Measurements from ENCODE around the gene ZNF200. TPM values are rescaled to one million over a fixed set of nuclear protein-coding genes. Genes with fewer than 3 reads are reported as not detected.

The ZNF200 gene, protein sequence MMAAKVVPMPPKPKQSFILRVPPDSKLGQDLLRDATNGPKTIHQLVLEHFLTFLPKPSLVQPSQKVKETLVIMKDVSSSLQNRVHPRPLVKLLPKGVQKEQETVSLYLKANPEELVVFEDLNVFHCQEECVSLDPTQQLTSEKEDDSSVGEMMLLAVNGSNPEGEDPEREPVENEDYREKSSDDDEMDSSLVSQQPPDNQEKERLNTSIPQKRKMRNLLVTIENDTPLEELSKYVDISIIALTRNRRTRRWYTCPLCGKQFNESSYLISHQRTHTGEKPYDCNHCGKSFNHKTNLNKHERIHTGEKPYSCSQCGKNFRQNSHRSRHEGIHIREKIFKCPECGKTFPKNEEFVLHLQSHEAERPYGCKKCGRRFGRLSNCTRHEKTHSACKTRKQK
- 1 to 10 TPM; 4.5 to 5.3 TPM for total RNA-seq
- polyA plus RNA-seq = 1 to 10 TPM; 1.8 to 2.3 TPM

DNA sequence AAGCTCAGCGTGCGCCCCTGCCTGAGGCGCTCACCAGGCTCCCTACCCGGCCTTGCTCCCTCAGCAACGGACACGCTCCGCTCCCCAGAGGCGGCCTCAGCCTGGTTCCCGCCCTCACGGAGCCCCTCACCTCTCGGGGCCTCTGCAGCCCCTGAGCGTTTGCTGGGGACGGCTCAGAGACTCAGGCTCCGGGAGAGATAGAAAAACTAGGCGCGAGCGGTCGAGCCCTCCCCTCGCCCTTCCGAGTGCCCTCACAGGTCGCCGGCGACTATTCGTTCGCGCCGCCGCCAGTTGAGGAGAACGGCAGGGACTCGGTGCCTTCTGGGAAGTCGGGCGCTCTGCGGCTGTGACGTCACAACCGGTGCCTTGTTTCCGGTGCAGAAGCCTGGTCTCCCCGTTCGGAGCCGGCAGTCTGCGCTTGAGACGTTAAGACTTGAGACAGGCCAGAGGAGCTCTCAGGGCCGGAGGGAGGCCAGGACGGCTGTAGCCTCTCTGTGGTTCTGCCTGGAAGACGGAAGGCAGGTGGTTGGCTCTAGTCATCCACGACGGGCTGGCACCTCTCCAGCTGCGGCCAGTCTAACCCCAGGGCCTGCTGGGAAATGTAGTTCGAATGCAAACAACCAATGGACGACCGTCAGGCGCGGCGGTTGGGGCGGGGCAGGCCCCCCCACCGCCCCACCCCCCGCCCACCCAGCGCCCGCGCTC, at the start of gene ZNF200:
Gene ZNF200, minus strand, starts transcription at position 302 of the 705 bp plus-strand sequence. CDS start 1,403 bp downstream, outside the sequence.
- peaks cover 2 to 11% (median 8%) of the 10 kb centered on the region in 4 donors for H3K4me1 ChIP-seq (ENCODE audit: control insufficient read depth in 4 of 4, insufficient read depth in 4 of 4, low read length in 3 of 4)
- H3K36me3 ChIP-seq (ENCODE audit: control insufficient read depth in 4 of 4, insufficient read depth in 3 of 4, low read depth in 1 of 4, low read length in 3 of 4) = peaks cover 5 to 31% (median 28%) of the 10 kb centered on the region in 4 donors
- no peak for TF ChIP-seq JUND (IDR thresholded peaks at IDR 0.05)
- peak; percentile 54 for TF ChIP-seq YY1 (IDR thresholded peaks at IDR 0.05)
- peak; percentile 67 for TF ChIP-seq TAF1 (conservative IDR thresholded peaks at IDR 0.05)
- TF ChIP-seq, protein P1, sequence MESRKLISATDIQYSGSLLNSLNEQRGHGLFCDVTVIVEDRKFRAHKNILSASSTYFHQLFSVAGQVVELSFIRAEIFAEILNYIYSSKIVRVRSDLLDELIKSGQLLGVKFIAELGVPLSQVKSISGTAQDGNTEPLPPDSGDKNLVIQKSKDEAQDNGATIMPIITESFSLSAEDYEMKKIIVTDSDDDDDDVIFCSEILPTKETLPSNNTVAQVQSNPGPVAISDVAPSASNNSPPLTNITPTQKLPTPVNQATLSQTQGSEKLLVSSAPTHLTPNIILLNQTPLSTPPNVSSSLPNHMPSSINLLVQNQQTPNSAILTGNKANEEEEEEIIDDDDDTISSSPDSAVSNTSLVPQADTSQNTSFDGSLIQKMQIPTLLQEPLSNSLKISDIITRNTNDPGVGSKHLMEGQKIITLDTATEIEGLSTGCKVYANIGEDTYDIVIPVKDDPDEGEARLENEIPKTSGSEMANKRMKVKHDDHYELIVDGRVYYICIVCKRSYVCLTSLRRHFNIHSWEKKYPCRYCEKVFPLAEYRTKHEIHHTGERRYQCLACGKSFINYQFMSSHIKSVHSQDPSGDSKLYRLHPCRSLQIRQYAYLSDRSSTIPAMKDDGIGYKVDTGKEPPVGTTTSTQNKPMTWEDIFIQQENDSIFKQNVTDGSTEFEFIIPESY (IDR thresholded peaks at IDR 0.05) = peak; percentile 36
- TF ChIP-seq FOXA1 (IDR thresholded peaks at IDR 0.05) = no peak
- no peak for TF ChIP-seq EGR1 (IDR thresholded peaks at IDR 0.05; ENCODE audit: low read depth in 2 of 2)
- TF ChIP-seq FOXA2 (IDR thresholded peaks at IDR 0.05) = no peak
- TF ChIP-seq GABPA (IDR thresholded peaks at IDR 0.05 in 1 of 2, conservative IDR thresholded peaks at IDR 0.05 in 1 of 2) = peak; percentile 86 to 97
- TF ChIP-seq, protein P2, sequence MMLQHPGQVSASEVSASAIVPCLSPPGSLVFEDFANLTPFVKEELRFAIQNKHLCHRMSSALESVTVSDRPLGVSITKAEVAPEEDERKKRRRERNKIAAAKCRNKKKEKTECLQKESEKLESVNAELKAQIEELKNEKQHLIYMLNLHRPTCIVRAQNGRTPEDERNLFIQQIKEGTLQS (IDR thresholded peaks at IDR 0.05) = no peak
- peak; percentile 31 for TF ChIP-seq SP1 (IDR thresholded peaks at IDR 0.05)
- TF ChIP-seq RAD21 (IDR thresholded peaks at IDR 0.05) = peak; percentile 40 to 58
- TF ChIP-seq, protein P3, sequence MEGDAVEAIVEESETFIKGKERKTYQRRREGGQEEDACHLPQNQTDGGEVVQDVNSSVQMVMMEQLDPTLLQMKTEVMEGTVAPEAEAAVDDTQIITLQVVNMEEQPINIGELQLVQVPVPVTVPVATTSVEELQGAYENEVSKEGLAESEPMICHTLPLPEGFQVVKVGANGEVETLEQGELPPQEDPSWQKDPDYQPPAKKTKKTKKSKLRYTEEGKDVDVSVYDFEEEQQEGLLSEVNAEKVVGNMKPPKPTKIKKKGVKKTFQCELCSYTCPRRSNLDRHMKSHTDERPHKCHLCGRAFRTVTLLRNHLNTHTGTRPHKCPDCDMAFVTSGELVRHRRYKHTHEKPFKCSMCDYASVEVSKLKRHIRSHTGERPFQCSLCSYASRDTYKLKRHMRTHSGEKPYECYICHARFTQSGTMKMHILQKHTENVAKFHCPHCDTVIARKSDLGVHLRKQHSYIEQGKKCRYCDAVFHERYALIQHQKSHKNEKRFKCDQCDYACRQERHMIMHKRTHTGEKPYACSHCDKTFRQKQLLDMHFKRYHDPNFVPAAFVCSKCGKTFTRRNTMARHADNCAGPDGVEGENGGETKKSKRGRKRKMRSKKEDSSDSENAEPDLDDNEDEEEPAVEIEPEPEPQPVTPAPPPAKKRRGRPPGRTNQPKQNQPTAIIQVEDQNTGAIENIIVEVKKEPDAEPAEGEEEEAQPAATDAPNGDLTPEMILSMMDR (IDR thresholded peaks at IDR 0.05; ENCODE audit: low read depth, low read length, missing input control) = no peak
- TF ChIP-seq, protein P4, sequence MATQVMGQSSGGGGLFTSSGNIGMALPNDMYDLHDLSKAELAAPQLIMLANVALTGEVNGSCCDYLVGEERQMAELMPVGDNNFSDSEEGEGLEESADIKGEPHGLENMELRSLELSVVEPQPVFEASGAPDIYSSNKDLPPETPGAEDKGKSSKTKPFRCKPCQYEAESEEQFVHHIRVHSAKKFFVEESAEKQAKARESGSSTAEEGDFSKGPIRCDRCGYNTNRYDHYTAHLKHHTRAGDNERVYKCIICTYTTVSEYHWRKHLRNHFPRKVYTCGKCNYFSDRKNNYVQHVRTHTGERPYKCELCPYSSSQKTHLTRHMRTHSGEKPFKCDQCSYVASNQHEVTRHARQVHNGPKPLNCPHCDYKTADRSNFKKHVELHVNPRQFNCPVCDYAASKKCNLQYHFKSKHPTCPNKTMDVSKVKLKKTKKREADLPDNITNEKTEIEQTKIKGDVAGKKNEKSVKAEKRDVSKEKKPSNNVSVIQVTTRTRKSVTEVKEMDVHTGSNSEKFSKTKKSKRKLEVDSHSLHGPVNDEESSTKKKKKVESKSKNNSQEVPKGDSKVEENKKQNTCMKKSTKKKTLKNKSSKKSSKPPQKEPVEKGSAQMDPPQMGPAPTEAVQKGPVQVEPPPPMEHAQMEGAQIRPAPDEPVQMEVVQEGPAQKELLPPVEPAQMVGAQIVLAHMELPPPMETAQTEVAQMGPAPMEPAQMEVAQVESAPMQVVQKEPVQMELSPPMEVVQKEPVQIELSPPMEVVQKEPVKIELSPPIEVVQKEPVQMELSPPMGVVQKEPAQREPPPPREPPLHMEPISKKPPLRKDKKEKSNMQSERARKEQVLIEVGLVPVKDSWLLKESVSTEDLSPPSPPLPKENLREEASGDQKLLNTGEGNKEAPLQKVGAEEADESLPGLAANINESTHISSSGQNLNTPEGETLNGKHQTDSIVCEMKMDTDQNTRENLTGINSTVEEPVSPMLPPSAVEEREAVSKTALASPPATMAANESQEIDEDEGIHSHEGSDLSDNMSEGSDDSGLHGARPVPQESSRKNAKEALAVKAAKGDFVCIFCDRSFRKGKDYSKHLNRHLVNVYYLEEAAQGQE (IDR thresholded peaks at IDR 0.05) = no peak
- TF ChIP-seq RXRA (IDR thresholded peaks at IDR 0.05) = peak; percentile 26 to 27
- TF ChIP-seq, protein P5, sequence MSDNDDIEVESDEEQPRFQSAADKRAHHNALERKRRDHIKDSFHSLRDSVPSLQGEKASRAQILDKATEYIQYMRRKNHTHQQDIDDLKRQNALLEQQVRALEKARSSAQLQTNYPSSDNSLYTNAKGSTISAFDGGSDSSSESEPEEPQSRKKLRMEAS (IDR thresholded peaks at IDR 0.05) = peak; percentile 62
- TF ChIP-seq HNF4A (conservative IDR thresholded peaks at IDR 0.05) = peak in 1 of 2 donors; percentile 14
- no peak for TF ChIP-seq HNF4G (IDR thresholded peaks at IDR 0.05)
- peak; percentile 40 for TF ChIP-seq NR2F2 (IDR thresholded peaks at IDR 0.05)
- peak; percentile 93 for DNase-seq (ENCODE audit: low spot score)
- peak within 1 kb of the TSS; percentile 66 to 99 for H3K9ac ChIP-seq (ENCODE audit: low read depth in 1 of 2, low read length in 2 of 2)
- peak within 1 kb of the TSS; percentile 84 to 99 for H3K27ac ChIP-seq (ENCODE audit: low read depth in 1 of 2, low read length in 2 of 2)
- H3K4me3 ChIP-seq (ENCODE audit: low read depth in 1 of 3, low read length in 3 of 3) = peak within 1 kb of the TSS; percentile 81 to 99 (median 82)
- peaks cover 4 to 22% (median 11%) of the 10 kb centered on the region in 4 donors for H3K9me3 ChIP-seq (ENCODE audit: control insufficient read depth in 4 of 4, low read length in 3 of 4)
- H3K27me3 ChIP-seq (ENCODE audit: control insufficient read depth in 4 of 4, insufficient read depth in 4 of 4, low read length in 3 of 4) = no peaks in the 10 kb centered on the region
- WGBS = under 1% methylated on average over 59 of the region's 59 CpGs
